OCI-LY7 (cell line): ENCODE data around the gene TOGARAM1.

Experiments used
- EZH2phosphoT487 ChIP-seq: fragments of 200-600 bp; sonication (generic); IDR thresholded peaks from 2 replicates; pipeline ENCODE4 v1.6.1; 2018; ENCODE audit warnings: low read depth, borderline replicate concordance, mild to moderate bottlenecking, mixed run types, antibody characterized with exemption, low read length, moderate library complexity, mixed read lengths
- TF ChIP-seq, protein P1 (sequence below): fragments of 200-600 bp; sonication (generic); conservative IDR thresholded peaks from 2 replicates; pipeline ENCODE4 v1.5.1; 2014; ENCODE audit warnings: mild to moderate bottlenecking, antibody characterized with exemption, low read length, moderate library complexity, mixed read lengths

DNA sequence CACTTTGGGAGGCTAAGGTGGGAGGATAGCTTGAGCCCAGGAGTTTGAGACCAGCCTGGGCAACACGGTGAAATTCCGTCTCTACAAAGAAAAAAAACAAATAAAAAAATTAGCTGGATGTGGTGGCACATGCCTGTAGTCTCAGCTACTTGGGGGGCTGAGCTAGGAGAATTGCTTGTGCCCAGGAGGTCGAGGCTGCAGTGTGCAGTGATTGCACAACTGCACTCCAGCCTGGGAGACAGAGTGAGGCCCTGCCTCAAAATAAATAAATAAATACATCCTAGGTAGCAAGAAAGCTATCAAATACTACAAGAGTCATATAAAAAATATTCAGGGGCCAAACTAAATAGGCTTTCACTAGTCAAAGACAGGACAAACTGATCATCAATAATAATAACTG lies 6.5 kb upstream of the TOGARAM1 start:
- TF ChIP-seq, protein P1, sequence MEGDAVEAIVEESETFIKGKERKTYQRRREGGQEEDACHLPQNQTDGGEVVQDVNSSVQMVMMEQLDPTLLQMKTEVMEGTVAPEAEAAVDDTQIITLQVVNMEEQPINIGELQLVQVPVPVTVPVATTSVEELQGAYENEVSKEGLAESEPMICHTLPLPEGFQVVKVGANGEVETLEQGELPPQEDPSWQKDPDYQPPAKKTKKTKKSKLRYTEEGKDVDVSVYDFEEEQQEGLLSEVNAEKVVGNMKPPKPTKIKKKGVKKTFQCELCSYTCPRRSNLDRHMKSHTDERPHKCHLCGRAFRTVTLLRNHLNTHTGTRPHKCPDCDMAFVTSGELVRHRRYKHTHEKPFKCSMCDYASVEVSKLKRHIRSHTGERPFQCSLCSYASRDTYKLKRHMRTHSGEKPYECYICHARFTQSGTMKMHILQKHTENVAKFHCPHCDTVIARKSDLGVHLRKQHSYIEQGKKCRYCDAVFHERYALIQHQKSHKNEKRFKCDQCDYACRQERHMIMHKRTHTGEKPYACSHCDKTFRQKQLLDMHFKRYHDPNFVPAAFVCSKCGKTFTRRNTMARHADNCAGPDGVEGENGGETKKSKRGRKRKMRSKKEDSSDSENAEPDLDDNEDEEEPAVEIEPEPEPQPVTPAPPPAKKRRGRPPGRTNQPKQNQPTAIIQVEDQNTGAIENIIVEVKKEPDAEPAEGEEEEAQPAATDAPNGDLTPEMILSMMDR: no peak
- no peak for TF ChIP-seq EZH2phosphoT487
